Stimulated activated CD4-positive, alpha-beta T cell treated with anti-CD3 and anti-CD28 coated beads, Interleukin-4, amount 100 ng/mL, for 1 hour (primary cell): ENCODE data around the gene AMOT.
"Not testable (repeated sequence)": the region's sequence is repeated elsewhere in the genome, so short reads cannot be mapped to it uniquely, and the experiment has no call there.

Experiments used
- DNase-seq: peaks from one replicate; pipeline ENCODE4 v3.0.0-alpha.2; 2020

Gene AMOT

GRCh38 chrX:112840382-112841113, at the start of gene AMOT:
Gene AMOT (minus strand): TSS chrX:112840831. CDS start chrX:112823126, 17,705 bp downstream.
- DNase-seq: peak; percentile 53

GRCh38 chrX:112889400-112889799, 48.8 kb upstream of the AMOT start:
- no peak for DNase-seq

GRCh38 chrX:112888916-112889315, 48.3 kb upstream of the AMOT start:
- no peak for DNase-seq

- no peak for DNase-seq
Measured at GRCh38 chrX:112877771-112878173, 37.1 kb upstream of the AMOT start.

GRCh38 chrX:112874614-112875013, 34.0 kb upstream of the AMOT start:
- DNase-seq: no peak

GRCh38 chrX:112874175-112874574, 33.5 kb upstream of the AMOT start:
- DNase-seq: no peak

- DNase-seq: no peak
Measured at GRCh38 chrX:112868586-112868985, 28.0 kb upstream of the AMOT start.

GRCh38 chrX:112867570-112867969, 26.9 kb upstream of the AMOT start:
- no peak for DNase-seq

GRCh38 chrX:112866175-112866574, 25.5 kb upstream of the AMOT start:
- no peak for DNase-seq

- no peak for DNase-seq
Measured at GRCh38 chrX:112865464-112866025, 24.9 kb upstream of the AMOT start.

GRCh38 chrX:112863850-112864249, 23.2 kb upstream of the AMOT start:
- DNase-seq: no peak

- no peak for DNase-seq
Measured at GRCh38 chrX:112857478-112857878, 16.8 kb upstream of the AMOT start.

- not testable (repeated sequence) for DNase-seq
Measured at GRCh38 chrX:112854901-112855300, 14.3 kb upstream of the AMOT start.

- DNase-seq: no peak
Measured at GRCh38 chrX:112852851-112853250, 12.2 kb upstream of the AMOT start.

GRCh38 chrX:112851806-112852205, 11.2 kb upstream of the AMOT start:
- no peak for DNase-seq

- DNase-seq: no peak
Measured at GRCh38 chrX:112851161-112851779, 10.6 kb upstream of the AMOT start.

GRCh38 chrX:112849016-112849415, 8.4 kb upstream of the AMOT start:
- no peak for DNase-seq

GRCh38 chrX:112846782-112847181, 6.2 kb upstream of the AMOT start:
- DNase-seq: no peak

- DNase-seq: no peak
Measured at GRCh38 chrX:112846187-112846586, 5.6 kb upstream of the AMOT start.

- no peak for DNase-seq
Measured at GRCh38 chrX:112844250-112844649, 3.6 kb upstream of the AMOT start.

GRCh38 chrX:112841820-112842157, 1.2 kb upstream of the AMOT start:
- no peak for DNase-seq

GRCh38 chrX:112841114-112841819, 636 bp upstream of the AMOT start:
- peak; percentile 71 for DNase-seq

GRCh38 chrX:112839856-112840255, 775 bp downstream of the AMOT start:
- no peak for DNase-seq

- no peak for DNase-seq
Measured at GRCh38 chrX:112837531-112837930, 3.1 kb downstream of the AMOT start.
